HG03196 (cell line): Measurements from ENCODE around the gene ITSN2.

ENCODE experiments used
- ATAC-seq: cut with Tn5 transposase; IDR thresholded peaks from one replicate; pipeline ENCODE4 v1.9.1; 2021; ENCODE audit not compliant: unreplicated experiment

ITSN2 gene

DNA sequence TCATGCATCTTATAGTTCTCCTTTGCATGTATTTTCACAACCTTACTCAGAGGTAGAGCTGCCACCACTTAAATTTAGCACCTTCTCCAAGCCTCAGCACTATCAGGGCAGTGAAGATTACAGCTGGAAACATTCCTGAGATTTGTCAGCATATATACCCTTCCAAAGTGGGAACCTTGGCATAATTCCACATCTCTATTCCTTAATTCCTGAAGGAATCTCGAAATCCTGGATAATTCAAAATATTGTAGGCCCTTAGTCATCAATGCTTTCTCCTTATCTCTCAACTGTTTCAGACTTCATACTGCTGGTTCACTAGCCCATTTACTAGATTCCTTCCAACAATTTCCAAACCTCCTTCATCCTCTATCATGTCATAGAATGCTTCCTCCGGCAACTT lies 87.4 kb downstream of the ITSN2 start:
- ATAC-seq = no peak

DNA sequence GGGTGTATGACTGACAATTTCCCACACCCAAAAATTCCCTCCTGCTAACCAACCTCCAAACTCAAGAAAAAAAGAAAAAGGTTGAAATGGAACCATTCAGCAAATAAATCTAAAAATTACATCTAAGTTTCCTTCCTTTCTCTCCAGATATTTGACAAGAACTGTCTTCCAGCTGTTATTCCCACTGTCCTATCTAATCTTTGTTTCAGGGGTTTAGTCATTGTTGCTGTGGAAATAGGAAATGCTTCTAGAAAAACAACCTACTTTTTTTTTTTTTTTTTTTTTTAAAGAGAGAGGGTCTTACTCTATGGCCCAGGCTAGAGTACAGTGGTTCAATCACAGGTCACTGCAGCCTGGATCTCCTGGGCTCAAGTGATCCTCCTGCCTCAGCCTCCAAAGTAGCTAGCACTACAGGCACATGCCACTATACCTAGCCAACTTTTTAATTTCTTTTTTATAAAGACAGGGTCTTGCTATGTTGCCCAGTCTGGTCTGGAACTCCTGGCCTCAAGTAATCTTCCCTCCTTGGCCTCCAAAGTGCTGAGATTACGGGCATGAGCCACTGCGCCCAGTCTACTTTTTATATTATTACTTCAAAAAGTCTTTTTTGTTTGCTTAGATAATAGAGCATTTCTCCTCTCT lies 88.1 kb downstream of the ITSN2 start:
- ATAC-seq = no peak

DNA sequence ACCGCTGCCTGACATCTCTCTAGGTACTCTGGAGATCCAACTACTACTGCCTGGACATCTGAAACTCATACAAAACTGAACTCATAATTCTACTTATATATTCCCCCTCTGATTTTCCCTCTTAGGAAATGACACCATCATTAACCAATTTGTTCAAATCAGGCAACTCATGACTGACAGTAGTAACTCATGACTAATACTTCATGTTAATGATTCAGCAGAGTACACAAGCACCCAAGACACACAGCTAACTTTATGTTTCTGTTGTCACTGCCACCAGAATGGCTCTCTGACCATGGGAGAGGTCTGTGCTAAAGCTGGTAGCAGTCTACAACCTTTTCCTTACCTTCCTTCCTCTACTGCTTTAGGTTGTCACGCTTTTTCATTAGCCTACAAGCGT lies 91.1 kb downstream of the ITSN2 start:
- no peak for ATAC-seq

DNA sequence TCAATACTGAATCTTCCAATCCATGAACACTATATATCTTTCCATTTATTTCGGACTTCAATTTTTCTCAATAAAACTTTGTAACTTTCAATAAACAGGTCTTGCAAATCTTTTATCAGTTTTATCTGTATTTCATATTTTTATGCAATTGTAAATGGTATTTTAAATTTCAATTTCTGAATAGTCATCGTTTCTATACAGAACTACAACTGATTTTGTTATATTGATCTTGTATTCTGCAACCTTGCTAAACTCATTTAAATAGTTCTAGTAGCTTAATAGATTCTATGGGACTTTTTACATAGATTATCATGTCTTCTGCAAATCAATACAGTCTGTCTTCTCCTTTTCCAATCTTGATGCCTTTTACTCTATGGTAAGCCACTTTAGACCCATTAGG lies 95.1 kb downstream of the ITSN2 start:
- ATAC-seq = no peak

DNA sequence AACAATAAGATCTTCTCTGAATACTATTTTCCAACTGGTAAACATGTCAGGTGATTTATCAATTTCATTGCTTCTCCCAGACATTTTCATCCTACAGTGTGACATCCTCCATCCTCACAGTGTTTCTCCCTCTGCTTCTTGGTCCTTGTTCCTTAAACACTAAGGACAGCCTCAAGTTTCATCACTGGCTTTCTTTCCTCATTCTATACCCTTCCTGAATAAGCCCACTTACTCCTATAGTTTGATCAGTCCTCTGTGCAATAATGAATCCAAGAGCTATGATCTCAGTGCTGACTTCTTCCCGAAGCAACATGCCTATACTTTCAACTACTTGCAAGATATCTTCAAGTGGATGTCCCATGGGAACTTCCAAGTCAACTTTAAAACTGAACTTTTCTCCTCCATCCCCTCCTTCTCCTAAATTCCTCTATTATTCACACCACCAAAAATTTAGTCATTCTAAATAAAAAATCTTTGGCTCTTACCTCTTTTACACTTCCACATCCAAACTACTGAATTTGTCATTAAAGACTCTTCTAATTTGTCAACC lies 97.8 kb downstream of the ITSN2 start:
- no peak for ATAC-seq

DNA sequence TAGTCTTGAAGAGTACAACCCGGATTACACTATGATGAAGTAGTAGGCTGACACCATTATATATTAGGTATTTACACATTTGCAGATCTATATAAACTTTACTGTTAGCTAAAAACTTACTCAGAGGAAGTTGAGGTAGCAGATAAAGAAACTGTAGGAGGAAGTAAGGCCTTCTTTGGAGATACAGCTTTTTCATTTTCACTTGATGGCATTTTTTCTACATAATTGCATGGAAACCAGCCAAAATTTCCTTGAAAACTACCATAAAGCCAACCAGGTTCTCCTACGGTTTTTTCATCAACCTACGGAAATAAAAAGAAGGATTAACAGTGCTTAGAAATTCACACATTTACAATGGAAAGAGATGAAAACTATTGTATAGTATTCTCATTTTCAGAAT lies 98.9 kb downstream of the ITSN2 start:
- ATAC-seq = no peak

DNA sequence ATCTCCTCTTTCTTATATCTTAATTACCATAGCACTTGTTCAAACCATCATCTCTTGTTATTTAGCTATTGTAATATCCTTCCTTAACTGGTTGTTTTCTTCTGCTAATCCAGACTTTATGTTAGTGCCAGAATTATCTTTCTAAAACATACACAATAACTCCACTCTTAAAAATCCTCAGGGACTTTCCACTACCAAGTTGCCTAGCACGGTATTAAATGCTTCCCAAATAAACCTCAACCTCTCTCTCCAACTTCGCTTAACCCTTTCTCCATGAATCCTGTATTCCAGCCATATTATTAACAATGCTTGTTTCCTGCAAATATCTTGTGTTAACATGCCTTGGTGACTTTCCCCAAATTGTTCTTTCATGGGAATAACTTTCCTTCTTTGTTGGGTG lies 101.0 kb downstream of the ITSN2 start:
- no peak for ATAC-seq

DNA sequence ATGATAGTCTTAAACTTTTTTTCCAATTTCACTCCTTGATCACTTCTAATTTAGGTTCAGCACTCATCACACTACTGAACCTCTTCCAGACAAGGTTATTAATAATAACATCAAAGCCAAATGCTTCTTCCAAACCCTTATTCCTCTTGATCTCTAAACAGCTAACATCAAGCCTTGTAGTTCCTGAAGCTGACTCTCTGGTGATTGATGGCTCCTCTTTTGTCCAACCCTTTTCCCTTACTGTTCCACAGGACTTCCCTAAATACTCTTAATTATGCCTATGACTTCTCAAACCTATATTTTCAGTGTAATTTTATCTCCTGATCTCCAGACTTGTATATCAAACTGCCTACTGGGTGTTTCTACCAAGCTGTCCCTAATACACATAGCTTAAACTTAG lies 101.6 kb downstream of the ITSN2 start:
- ATAC-seq = no peak

DNA sequence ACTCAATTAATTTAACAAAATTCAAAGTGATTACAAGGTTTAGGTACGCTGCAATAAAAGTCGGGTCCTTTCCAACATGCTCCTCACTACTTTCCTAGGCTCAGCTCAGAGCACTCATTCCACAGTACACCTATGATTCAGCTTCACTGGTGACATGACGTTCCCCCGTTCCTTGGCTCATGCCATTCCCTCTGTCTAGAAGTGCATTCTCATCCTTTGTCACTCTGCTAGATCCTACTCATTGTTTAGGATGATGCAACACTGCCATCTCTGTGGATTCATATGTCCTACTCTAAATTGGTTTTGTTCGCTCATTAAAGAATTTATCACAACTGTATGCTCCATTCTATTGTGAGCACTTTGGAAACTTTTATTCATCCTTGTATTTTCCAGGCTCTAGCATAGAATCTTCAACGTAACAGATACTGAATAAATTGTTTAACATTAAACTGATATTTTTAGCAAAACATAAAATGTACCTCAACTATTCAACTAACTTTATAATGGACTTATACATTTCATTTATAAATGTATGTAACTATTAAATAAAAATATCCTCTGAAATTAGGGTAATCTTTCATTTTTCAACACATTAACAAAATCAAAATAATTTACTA lies 106.9 kb downstream of the ITSN2 start:
- no peak for ATAC-seq

DNA sequence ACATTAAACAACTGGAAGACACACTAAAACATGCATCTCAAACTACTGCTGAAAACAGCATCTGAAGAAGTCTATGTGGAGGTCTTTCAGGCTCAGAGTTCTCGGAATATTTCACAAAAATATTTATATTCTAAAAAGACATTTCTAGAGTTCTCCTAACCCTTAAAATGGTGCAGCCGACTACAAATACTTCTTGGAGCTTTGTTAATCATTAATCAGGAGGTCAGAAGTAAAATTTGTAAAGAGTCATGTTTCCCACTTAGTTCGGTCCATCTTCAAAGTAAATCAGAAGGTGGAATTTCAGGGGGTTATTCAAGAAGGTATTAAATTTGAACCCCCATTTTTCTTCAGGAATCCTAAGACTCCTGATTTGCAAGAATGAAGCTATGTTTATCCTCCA lies 112.7 kb downstream of the ITSN2 start:
- ATAC-seq = no peak

DNA sequence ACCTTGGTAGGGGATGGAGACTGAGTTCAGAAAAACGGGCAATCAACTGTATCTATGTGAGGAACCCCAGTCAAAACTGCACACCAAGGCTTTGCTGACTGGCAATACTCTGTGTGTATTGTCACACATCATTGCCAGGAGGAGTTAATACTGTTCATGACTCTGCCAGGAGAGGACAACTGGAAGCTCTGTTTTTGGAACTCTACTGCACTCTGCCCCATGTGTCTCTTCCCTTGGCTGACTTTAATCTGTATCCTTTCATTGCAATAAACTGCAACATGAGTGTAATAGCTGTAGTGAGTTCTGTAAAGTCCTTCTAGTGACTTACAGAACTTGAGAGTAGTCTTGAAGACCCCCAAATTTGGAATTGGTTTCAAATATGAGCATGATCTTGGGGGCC lies 113.2 kb downstream of the ITSN2 start:
- ATAC-seq = no peak

DNA sequence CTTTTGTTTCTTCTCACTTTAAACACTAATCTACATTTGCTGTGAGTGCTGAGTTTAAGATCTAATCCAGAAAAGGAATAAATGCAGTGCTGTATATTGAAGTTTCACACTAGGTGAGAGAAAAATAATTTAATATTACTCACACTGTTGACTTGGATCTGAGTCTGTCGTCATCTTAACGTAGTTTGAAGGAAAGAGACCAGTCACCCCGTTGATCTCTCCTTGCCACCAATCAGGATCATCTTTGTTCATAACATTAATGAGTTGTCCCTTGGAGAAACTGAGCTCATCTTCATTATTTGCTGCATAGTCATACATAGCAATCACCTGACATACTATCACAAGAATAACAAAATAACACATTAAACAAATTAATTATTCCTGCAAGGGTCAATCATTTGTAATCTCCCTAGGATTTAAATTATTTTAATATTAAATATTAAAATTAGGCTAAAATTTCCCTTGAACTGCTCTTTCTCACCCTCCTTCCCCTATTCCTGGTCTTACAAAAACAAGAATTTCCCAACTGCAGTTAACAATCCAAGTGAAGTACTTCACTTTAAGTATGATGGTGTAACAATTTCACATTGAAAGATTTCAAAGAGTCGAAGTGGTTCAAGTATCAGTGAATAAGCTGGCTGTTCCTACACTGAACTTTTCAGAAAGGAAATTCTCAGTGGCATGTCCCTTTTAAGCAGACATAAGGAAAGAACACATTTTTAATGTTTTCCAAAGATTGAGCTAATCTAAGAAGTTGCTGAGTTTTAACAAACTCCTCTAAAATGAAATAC lies 114.2 kb downstream of the ITSN2 start:
- no peak for ATAC-seq

DNA sequence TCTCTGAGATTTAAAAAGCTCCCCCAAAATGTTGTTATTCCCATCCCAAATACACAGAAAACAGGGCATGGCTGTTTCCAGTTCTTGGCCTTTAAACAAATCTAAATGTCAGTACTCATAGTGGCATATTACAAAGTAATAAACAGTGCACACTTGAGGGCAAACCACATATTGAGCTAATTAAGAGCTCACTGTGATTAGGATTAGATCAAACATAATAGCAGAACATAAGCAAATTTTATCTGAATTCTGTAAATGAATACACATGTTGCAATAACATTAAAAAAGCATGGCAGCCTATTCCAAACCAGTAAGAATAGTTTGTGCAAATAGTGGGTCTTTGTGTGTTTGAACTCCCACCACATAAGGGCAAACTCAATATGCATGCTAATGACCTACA lies 118.8 kb downstream of the ITSN2 start:
- no peak for ATAC-seq

DNA sequence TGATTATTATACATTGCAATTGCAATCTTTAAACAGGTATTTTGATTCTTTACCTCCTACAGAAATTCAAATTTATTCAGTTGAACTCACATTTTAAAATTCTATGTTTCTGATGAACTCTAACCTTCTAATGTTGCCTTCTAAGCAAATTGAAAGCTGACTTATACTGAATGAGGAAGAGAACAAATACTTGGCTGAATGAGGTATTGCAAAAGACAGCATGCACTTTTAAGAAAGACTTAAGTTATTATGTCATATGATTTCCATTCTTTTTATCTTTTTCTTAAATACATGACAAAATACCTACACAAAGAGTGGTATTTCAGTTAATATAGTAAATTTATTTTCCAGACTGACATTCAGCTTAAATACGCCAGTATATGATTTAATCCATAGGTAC lies 120.8 kb downstream of the ITSN2 start:
- ATAC-seq = no peak

DNA sequence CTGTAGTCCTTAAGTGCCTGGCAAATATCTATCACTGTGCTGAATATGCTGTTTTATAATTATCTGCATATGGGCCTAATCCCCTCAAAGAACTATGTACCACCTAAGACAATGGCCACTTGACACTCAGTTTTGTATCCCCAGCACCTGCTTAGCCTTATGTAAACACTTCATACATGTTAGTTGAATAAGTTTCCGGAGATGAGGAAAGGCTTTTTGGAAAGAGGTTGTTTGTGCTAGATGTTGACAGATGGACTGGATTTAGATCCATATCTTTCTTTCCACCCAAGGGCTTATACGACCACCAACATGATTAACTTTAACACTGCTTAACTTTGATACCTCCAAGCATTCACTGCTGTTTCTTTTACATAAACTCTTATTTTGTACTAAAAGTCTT lies 122.2 kb downstream of the ITSN2 start:
- ATAC-seq = no peak

DNA sequence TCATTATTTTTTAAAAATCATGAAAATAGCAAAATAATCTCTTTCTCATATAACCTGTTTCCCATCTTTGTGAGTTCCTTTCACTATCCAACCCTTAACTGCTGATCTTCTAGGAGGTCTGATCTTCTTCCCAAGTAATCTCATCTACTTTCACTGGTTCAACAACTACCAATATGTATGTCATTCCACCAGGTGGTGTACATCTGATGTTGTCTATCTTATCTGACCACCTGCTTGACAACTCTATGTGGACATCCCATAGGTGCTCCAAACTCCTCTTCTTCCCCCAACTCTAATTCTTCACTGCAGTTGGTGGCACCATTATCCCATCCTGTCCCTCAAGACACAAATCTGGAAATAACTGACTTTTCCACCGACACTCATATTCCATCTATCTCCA lies 123.0 kb downstream of the ITSN2 start:
- ATAC-seq = no peak

DNA sequence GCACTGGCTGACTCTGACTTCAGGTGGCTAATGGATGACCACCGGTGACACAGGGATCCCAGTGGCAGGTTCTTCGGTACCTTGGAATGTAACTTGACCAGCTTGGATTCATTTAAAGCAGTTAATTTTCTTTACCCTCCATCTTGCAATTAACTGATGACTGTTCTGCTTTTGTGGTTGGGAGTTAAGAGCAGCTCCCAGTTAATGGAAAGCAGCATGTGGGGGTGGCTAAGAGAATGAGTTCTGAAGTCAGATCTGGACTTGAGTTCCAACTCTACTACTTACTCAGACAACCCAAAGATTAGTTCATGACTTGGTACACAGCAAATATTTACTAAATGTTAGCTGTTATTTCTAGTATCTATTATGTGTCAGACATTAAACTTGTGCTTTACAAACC lies 127.0 kb downstream of the ITSN2 start:
- ATAC-seq = no peak

DNA sequence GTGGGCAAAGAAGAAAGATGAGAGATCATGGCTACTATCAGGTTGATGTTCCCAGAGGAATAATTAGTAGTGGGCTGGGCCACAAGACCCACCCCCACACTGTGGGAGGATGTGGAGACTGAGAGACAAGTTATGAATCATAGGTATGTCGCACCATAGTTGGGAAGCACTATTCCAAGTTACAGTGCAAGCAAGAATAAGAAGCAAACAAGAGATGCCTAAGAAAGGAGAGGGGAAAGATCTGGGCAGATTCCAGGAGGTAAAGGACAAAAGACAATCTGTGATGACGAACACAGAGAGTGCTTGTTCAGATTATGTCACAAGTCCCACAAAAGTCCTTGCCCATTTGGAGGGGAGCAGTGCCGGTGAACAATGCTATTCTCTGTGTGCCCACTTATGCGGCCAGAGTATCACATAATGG lies 128.9 kb downstream of the ITSN2 start:
- no peak for ATAC-seq

DNA sequence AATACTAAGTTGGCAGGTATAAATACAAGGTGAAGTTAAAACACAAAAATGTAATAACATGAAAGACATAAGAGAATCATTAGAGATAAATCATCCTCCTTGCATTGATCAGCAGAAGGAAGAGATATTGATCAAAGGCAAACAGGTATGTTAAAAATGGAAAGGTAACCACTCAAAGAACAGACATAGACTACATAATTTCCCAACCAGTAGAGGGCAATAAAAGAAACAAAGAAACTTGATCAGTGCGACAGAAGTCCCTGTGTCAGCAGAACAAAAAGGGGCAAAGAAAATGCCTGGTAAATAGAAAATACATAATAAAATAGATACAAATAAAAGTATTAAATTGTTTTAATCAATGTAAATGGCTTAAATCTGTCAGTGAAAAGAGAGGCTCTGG lies 131.9 kb downstream of the ITSN2 start:
- ATAC-seq = no peak

DNA sequence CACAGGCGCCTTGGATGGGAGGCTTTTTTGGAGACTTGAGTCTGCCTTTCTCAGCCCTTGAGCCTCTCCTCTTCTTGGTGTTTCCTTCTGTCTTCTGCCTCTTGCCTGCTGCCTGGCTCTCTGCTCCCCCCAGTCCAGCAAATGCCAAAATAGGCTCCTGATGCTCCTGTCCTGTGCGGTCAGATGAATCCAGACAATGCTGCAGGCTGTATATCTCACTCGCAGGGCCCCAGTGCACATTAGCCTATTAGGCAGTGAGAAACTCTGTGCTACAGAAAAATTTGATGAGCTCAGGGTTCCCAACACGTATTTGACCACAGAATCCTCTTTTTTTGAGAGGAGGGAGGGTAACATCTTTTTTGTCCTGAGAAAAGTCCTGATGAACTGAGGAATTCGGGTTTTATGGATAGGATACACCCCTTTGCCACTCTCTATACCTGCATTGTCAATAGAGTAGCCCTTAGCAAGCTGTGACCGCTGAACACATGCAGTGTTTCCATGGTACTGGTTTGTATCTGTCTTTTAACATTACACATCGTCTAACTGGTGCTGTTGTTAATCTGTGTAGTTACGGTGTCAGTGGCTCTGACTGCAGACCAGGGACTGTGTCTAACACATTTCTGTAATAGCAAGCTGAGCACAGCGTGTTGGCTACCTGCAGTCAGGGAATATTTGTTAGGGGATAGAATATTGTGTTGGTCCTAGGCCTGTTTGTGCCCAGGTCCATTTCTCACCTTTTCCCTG lies 134.7 kb downstream of the ITSN2 start:
- ATAC-seq = no peak

DNA sequence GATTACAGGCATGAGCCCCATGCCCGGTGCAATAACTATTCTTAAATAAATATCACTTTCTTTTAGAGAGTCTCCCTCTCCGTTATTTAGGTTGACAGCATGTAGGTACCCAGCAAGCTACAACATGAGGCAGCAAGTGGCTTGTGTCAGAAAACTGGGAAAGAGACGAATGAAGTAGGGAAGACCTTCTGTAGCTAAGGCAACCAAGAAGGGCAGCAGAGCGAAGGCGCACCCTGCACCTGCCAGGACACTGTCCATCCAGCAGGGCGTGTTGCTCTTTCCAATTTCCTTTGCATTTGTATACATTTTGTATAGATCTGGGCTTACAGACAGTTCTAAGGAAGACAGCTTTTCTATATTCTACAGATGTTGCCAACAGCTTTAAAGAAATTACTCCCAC lies 137.4 kb downstream of the ITSN2 start:
- no peak for ATAC-seq
